C4-2B (cell line): ENCODE measurements around the gene TTN.

Source experiments
- CTCF ChIP-seq: fragments of 450-650 bp; conservative IDR thresholded peaks from 2 replicates; pipeline ENCODE4 v1.5.1; 2017; ENCODE audit warnings: mild to moderate bottlenecking
- ZFX ChIP-seq: fragments of 450-650 bp; IDR thresholded peaks from 2 replicates; pipeline ENCODE4 v1.6.1; 2017

- TF ChIP-seq CTCF (no peak), ZFX (no peak)
Measured at GRCh38 chr2:178718988-178719387, 88.2 kb downstream of the TTN start.
